HepG2 (cell line): Measurements from ENCODE around the gene VRK1. TPM values are rescaled to one million over a fixed set of nuclear protein-coding genes. Genes with fewer than 3 reads are reported as not detected.

Experiments
- ATAC-seq: fragments of 200-7000 bp; cut with Tn5 transposase; 3 replicates; pipeline ENCODE4 v1.9.1; 2020; ENCODE audit warnings: mild to moderate bottlenecking, moderate library complexity
- BruUV-seq: library from RNA; stranded (reverse); fragments of 400-500 nt; replicated peaks from 2 replicates; lab custom pipeline; 2021; lab: Mats Ljungman, UMichigan
- CTCF ChIA-PET: fragments of 300-600 bp; formaldehyde crosslinking; extraction: SDS; loops from one replicate; lab custom pipeline; 2021; ENCODE audit warnings: low total read pairs, inconsistent platforms, low intra/inter-chr PET ratio; lab: Yijun Ruan, JAX
- POLR2A ChIA-PET: fragments of 350-600 bp; sonication (Branson Sonifier 250); formaldehyde crosslinking; loops from one replicate; lab custom pipeline; 2020; ENCODE audit warnings: antibody characterized with exemption, inconsistent platforms; lab: Yijun Ruan, JAX
- DNase-seq: peaks from one replicate; pipeline ENCODE4 v3.0.0-alpha.2; 2015; ENCODE audit warnings: low spot score
- FAIRE-seq: peaks from 3 replicates; lab custom pipeline; 2011; peaks lifted over from hg19 to GRCh38; lab: Jason Lieb, UNC
- H2AFZ ChIP-seq: one replicate; pipeline ENCODE4 v1.6.1; 2011; ENCODE audit warnings: low read length, inconsistent platforms
- H3K27ac ChIP-seq: fragments of 300-600 bp; 3 replicates; pipeline ENCODE4 v1.8.0; 2011; ENCODE audit warnings: mixed run types, mild to moderate bottlenecking, mixed read lengths, low read length, inconsistent platforms; ENCODE audit not compliant: insufficient read depth; ENCODE audit errors: extremely low read length
- H3K27me3 ChIP-seq, 2 experiments: fragments of 200-600 bp in 1 of 2; 2 replicates in 1 of 2; 3 replicates in 1 of 2; pipeline versions ENCODE4 v1.6.0 to v1.8.0; 2011; ENCODE audit warnings: low read length in 2 of 2, mild to moderate bottlenecking in 2 of 2, moderate library complexity in 2 of 2, inconsistent platforms in 1 of 2; ENCODE audit not compliant: insufficient read depth in 2 of 2, control insufficient read depth in 1 of 2
- H3K36me3 ChIP-seq, 2 experiments: fragments of 200-600 bp in 1 of 2; replicated peaks in 1 of 2; 2 replicates in 1 of 2; 3 replicates in 1 of 2; pipeline versions ENCODE4 v1.5.1 to v1.8.0; 2011; ENCODE audit warnings: low read length in 2 of 2, inconsistent platforms in 1 of 2; ENCODE audit not compliant: insufficient read depth in 2 of 2, control insufficient read depth in 1 of 2
- H3K4me1 ChIP-seq: 2 replicates; pipeline ENCODE4 v1.5.1; 2012; ENCODE audit warnings: low read length, inconsistent platforms; ENCODE audit not compliant: insufficient read depth
- H3K4me2 ChIP-seq: 2 replicates; pipeline ENCODE4 v1.6.0; 2011; ENCODE audit warnings: low read depth, low read length, inconsistent platforms
- H3K4me3 ChIP-seq, 3 experiments: fragments of 200-600 bp in 1 of 3; sonication (generic), shearing (Covaris generic) in 1 of 3; replicated peaks in 1 of 3; 2 replicates each; pipeline ENCODE4 v1.5.1; 2011 to 2016; ENCODE audit warnings: low read length in 3 of 3, inconsistent platforms in 2 of 3, low read depth in 2 of 3, mild to moderate bottlenecking in 2 of 3, control low read depth in 1 of 3, mixed read lengths in 1 of 3; ENCODE audit not compliant: insufficient read depth in 1 of 3
- H3K79me2 ChIP-seq: one replicate; pipeline ENCODE4 v1.6.1; 2011; ENCODE audit warnings: low read length, inconsistent platforms; ENCODE audit not compliant: insufficient read depth
- H3K9ac ChIP-seq: 2 replicates; pipeline ENCODE4 v1.6.0; 2011; ENCODE audit warnings: mild to moderate bottlenecking, low read depth, low read length, inconsistent platforms; ENCODE audit not compliant: insufficient read depth
- H3K9me3 ChIP-seq: 2 replicates; pipeline ENCODE4 v1.5.1; 2012; ENCODE audit warnings: mild to moderate bottlenecking, low read length
- H4K20me1 ChIP-seq: 2 replicates; pipeline ENCODE4 v1.6.0; 2011; ENCODE audit warnings: inconsistent platforms, mild to moderate bottlenecking, low read length, moderate library complexity; ENCODE audit not compliant: insufficient read depth
- ATM ChIP-seq: fragments of 450-650 bp; IDR thresholded peaks from 2 replicates; pipeline ENCODE4 v1.7.1; 2017; ENCODE audit warnings: mild to moderate bottlenecking, borderline replicate concordance
- BRCA1 ChIP-seq: sonication (generic); formaldehyde crosslinking; IDR thresholded peaks from 2 replicates; pipeline ENCODE4 v1.4.0; 2020; ENCODE audit warnings: missing genetic modification reagents
- CENPT ChIP-seq: sonication (generic); formaldehyde crosslinking; IDR thresholded peaks from 2 replicates; pipeline ENCODE4 v1.8.0; 2022; ENCODE audit warnings: low read depth, mild to moderate bottlenecking, moderate library complexity, missing genetic modification reagents
- HNRNPUL1 ChIP-seq: fragments of 200-400 bp; formaldehyde crosslinking; IDR thresholded peaks from 2 replicates; pipeline ENCODE4 v1.6.1; 2017; ENCODE audit warnings: low read depth, mild to moderate bottlenecking, low read length, moderate library complexity
- HOXA9 ChIP-seq: sonication (generic); formaldehyde crosslinking; IDR thresholded peaks from 2 replicates; pipeline ENCODE4 v1.8.1; 2022; ENCODE audit warnings: missing genetic modification reagents, mild to moderate bottlenecking, moderate library complexity, borderline replicate concordance
- MIXL1 ChIP-seq: IDR thresholded peaks from 2 replicates; pipeline ENCODE4 v1.6.1; 2016
- SOX13 ChIP-seq, 3 experiments: fragments of 450-650 bp in 1 of 3; sonication (generic) in 1 of 3; formaldehyde crosslinking in 1 of 3; IDR thresholded peaks in 2 of 3; conservative IDR thresholded peaks in 1 of 3; 2 replicates each; pipeline versions ENCODE4 v1.5.0 to v1.6.1; 2016 to 2020; ENCODE audit warnings: antibody characterized with exemption in 1 of 3, mild to moderate bottlenecking in 1 of 3, missing compliant biosample characterization in 1 of 3, missing genetic modification reagents in 1 of 3, moderate library complexity in 1 of 3
- ZC3H4 ChIP-seq: sonication (generic); formaldehyde crosslinking; IDR thresholded peaks from 2 replicates; pipeline ENCODE4 v1.4.0; 2020; ENCODE audit warnings: missing genetic modification reagents, borderline replicate concordance
- ZNF879 ChIP-seq: sonication (generic); formaldehyde crosslinking; IDR thresholded peaks from 2 replicates; pipeline ENCODE4 v1.8.1; 2023; ENCODE audit warnings: missing genetic modification reagents
- ZSCAN9 ChIP-seq: IDR thresholded peaks from 2 replicates; pipeline ENCODE4 v1.6.1; 2016; ENCODE audit warnings: borderline replicate concordance
- WGBS: methylation state at CpG from one replicate; pipeline ENCODE4 v1.1.6; 2017; ENCODE audit warnings: low lambda C conversion rate; 5-methylcytosine and 5-hydroxymethylcytosine counted together
- in situ Hi-C: cut with HindIII; loops from 2 replicates; pipeline ENCODE4 v1.10.0; 2017; ENCODE audit warnings: low pct_unique_long_range_greater_than_20kb; ENCODE audit not compliant: extremely low pct_ligation_motif_present
- intact Hi-C: fragments of 100-400 bp; cut with micrococcal nuclease; formaldehyde crosslinking; loops from one replicate; pipeline ENCODE4 v1.10.0; 2022; ENCODE audit not compliant: unreplicated experiment
- polyA plus RNA-seq, 8 experiments: library from polyadenylated mRNA; depleted of rRNA in 3 of 8; stranded (reverse) in 7 of 8; unstranded in 1 of 8; fragments of >200 nt; fragmentation: Illumina TruSeq in 4 of 8; extraction: Trizol in 4 of 8; gene quantifications; 2 replicates each; pipeline versions ENCODE4 v1.2.1 to v1.2.3, GENCODE V29; 2011 to 2016; ENCODE audit warnings: low read depth in 4 of 8, missing spikeins in 1 of 8, mixed read lengths in 1 of 8; ENCODE audit not compliant: insufficient read depth in 1 of 8
- total RNA-seq, 5 experiments: library from RNA; depleted of rRNA; stranded (reverse); fragments of >200 nt; fragmentation: Illumina TruSeq; extraction: Trizol; gene quantifications; 2 replicates each; pipeline ENCODE4 v1.2.3, GENCODE V29; 2016; ENCODE audit warnings: low read depth in 1 of 5
- TF ChIP-seq, protein P1 (sequence below): sonication (generic); formaldehyde crosslinking; IDR thresholded peaks from 2 replicates; pipeline ENCODE4 v1.4.0; 2020; ENCODE audit warnings: missing genetic modification reagents
- TF ChIP-seq, protein P2 (sequence below): sonication (generic); formaldehyde crosslinking; IDR thresholded peaks from 2 replicates; pipeline ENCODE4 v1.4.0; 2020; ENCODE audit warnings: mild to moderate bottlenecking, missing genetic modification reagents

VRK1 gene
- total and polyA plus RNA-seq, 2 of the 13 experiments (the other 11 are each of a cell fraction or from before 2014, with no cell fraction given) = 7.9 to 51.3 TPM

DNA sequence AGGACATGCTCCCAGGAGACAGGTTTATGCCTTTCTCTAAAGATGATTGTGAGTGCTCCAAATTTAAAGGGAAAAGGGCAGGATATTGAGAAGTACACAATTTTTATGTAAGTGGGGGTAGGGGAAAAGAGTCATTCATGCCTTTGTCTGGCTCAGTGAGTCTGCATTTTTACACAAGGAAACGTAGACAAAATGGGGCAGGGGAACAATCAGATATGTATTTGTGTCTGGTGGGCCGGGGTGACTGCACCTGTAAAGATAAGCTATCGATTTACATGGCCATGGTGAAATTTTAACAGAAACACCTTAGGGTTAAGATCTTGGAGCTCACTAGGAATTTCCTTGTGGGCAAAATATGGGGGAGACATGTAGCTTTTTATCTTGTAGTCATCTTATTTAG lies 123.6 kb downstream of the VRK1 start:
- Histone ChIP-seq H2AFZ (no peak overlapping the region), H3K4me3 (no peak overlapping the region), H3K36me3 (no peaks in the 10 kb centered on the region), H3K4me1 (no peaks in the 10 kb centered on the region), H4K20me1 (no peaks in the 10 kb centered on the region), H3K4me2 (no peak overlapping the region), H3K27ac (no peak overlapping the region), H3K79me2 (no peaks in the 10 kb centered on the region), H3K9ac (no peak overlapping the region), H3K9me3 (no peaks in the 10 kb centered on the region), H3K27me3 (no peaks in the 10 kb centered on the region)
- ChIA-PET CTCF (no interaction called here), POLR2A (no interaction called here)
- no peak for ATAC-seq
- TF ChIP-seq SOX13 (IDR thresholded peaks at IDR 0.05) = no peak
- TF ChIP-seq SOX13 (CRISPR knock-in tag; conservative IDR thresholded peaks at IDR 0.05 in 1 of 2, IDR thresholded peaks at IDR 0.05 in 1 of 2) = no peak
- TF ChIP-seq HNRNPUL1 = no peak
- no peak for TF ChIP-seq ATM
- TF ChIP-seq, protein P1, sequence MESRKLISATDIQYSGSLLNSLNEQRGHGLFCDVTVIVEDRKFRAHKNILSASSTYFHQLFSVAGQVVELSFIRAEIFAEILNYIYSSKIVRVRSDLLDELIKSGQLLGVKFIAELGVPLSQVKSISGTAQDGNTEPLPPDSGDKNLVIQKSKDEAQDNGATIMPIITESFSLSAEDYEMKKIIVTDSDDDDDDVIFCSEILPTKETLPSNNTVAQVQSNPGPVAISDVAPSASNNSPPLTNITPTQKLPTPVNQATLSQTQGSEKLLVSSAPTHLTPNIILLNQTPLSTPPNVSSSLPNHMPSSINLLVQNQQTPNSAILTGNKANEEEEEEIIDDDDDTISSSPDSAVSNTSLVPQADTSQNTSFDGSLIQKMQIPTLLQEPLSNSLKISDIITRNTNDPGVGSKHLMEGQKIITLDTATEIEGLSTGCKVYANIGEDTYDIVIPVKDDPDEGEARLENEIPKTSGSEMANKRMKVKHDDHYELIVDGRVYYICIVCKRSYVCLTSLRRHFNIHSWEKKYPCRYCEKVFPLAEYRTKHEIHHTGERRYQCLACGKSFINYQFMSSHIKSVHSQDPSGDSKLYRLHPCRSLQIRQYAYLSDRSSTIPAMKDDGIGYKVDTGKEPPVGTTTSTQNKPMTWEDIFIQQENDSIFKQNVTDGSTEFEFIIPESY (CRISPR knock-in tag) = no peak
- no peak for TF ChIP-seq BRCA1 (CRISPR knock-in tag)
- no peak for TF ChIP-seq ZNF879 (CRISPR knock-in tag)
- no peak for TF ChIP-seq HOXA9 (CRISPR knock-in tag)
- TF ChIP-seq ZC3H4 (CRISPR knock-in tag) = no peak
- no peak for TF ChIP-seq ZSCAN9
- no peak for TF ChIP-seq CENPT
- TF ChIP-seq, protein P2, sequence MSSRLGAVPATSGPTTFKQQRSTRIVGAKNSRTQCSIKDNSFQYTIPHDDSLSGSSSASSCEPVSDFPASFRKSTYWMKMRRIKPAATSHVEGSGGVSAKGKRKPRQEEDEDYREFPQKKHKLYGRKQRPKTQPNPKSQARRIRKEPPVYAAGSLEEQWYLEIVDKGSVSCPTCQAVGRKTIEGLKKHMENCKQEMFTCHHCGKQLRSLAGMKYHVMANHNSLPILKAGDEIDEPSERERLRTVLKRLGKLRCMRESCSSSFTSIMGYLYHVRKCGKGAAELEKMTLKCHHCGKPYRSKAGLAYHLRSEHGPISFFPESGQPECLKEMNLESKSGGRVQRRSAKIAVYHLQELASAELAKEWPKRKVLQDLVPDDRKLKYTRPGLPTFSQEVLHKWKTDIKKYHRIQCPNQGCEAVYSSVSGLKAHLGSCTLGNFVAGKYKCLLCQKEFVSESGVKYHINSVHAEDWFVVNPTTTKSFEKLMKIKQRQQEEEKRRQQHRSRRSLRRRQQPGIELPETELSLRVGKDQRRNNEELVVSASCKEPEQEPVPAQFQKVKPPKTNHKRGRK (CRISPR knock-in tag) = no peak
- no peak for TF ChIP-seq MIXL1
- FAIRE-seq = no peak
- in situ Hi-C loops (no loop called here), intact Hi-C loops (no loop called here)
- DNase-seq = no peak
- BruUV-seq = no TSS peak
- WGBS = 36% methylated on average over 3 of the region's 3 CpGs
